GM12872 (cell line): ENCODE measurements around the gene NUP93.

ENCODE experiments used
- TF ChIP-seq, protein P1 (sequence below): IDR thresholded peaks from 3 replicates; pipeline ENCODE4 v1.5.1; 2011; ENCODE audit warnings: low read depth, mild to moderate bottlenecking, low read length, moderate library complexity; ENCODE audit not compliant: insufficient read depth

The NUP93 gene

GRCh38 chr16:56775162-56775561 is 45.2 kb downstream of the NUP93 start:
- TF ChIP-seq, protein P1, sequence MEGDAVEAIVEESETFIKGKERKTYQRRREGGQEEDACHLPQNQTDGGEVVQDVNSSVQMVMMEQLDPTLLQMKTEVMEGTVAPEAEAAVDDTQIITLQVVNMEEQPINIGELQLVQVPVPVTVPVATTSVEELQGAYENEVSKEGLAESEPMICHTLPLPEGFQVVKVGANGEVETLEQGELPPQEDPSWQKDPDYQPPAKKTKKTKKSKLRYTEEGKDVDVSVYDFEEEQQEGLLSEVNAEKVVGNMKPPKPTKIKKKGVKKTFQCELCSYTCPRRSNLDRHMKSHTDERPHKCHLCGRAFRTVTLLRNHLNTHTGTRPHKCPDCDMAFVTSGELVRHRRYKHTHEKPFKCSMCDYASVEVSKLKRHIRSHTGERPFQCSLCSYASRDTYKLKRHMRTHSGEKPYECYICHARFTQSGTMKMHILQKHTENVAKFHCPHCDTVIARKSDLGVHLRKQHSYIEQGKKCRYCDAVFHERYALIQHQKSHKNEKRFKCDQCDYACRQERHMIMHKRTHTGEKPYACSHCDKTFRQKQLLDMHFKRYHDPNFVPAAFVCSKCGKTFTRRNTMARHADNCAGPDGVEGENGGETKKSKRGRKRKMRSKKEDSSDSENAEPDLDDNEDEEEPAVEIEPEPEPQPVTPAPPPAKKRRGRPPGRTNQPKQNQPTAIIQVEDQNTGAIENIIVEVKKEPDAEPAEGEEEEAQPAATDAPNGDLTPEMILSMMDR, result no peak

- TF ChIP-seq, protein P1, result no peak
Observed at GRCh38 chr16:56776562-56776961, 46.6 kb downstream of the NUP93 start.

DNA sequence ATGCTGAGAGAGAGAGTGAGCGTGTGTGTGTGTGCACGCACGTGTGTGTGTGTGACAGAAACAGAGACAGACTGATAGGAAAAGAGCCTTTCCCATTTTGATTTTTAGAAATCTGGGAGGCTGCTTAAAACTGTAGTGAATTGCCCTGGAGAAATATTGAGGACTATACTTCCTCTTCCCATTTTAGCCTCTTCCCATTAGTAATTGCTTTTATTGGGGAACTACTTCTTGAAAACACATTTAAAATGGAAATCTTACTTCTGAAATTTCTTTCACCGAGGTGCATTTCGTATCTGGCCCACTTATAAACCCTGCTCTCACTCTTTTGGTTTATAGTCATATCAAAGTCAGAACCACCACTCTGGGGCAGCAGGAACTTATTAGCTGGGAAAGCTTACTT is 47.1 kb downstream of the NUP93 start:
- TF ChIP-seq, protein P1, result no peak

- TF ChIP-seq, protein P1, result no peak
Observed at GRCh38 chr16:56777482-56777881, 47.6 kb downstream of the NUP93 start.

- TF ChIP-seq, protein P1, result no peak
Observed at GRCh38 chr16:56779906-56780305, 50.0 kb downstream of the NUP93 start.

DNA sequence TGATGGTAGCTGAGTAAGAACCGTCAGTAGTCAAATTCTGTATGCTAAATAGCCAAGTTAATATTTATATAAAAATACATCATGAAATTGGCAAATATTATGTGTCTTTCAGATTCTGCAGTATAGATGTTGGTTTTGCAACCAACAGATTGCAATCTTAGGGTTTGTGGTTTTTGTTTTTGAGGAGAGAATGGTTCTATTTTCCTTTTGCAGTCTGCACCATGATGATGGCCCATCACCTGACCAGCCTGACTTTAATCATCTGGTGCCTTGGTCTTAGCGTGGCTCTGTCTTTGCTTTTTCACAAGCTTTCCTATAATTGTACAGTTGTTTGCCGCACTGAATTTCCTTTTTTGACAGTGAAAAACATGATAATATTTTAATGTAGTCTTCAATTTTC is 50.7 kb downstream of the NUP93 start:
- TF ChIP-seq, protein P1, result no peak

- TF ChIP-seq, protein P1, result no peak
Observed at GRCh38 chr16:56781528-56781961, 51.6 kb downstream of the NUP93 start.

DNA sequence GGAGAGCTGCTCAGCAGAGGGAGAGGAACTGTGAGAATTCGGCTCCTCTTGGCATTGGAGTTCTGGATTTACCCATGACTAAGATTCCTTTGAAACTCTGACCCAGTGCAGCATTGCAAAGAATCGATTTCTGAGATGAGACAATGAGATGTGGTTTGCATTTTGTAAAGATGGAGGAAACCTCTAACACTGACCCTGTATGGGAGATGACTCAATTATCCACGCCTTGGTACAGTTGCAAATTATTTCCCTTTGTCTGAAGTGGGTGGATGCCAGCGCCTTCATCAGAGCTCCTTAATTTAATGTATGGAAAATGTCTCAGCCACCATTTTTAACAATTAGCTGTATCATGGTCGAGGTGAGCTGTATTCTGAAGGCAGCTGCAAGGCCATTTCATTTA is 53.4 kb downstream of the NUP93 start:
- TF ChIP-seq, protein P1, result no peak
